ENCODE data around the gene KRTAP19-7. TPM values are rescaled to one million over a fixed set of nuclear protein-coding genes. Genes with fewer than 3 reads are reported as not detected.

KRTAP19-7 gene
- total and polyA plus RNA-seq, 2 of the 4 experiments (the other 2 are of a cell fraction): not detected

DNA sequence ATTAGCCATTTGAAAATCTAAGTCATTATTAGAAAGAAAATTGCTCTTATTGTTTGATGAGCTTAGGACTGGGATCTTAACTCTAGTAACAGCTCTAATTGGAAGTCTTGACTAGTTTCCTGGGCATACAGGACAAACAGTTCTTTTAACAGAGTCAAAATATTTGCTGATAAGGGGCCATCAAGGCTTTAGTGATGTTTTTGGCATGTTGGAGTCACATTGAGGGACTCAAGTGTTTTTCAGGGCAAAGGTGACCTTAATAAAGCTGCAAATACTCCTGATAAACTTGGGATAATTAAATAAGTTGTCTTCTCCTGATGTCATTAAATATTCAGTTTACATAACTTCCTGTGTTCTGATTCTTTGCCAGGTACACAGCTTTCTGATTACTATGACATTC is 6.5 kb upstream of the KRTAP19-7 start:
- no peak overlapping the region for H3K4me3 ChIP-seq (ENCODE audit: insufficient read depth, low read depth, low read length)
- peaks cover 4% of the 10 kb centered on the region; the same call in 1 of the 2 replicates for H3K9me3 ChIP-seq (ENCODE audit: control insufficient read depth, insufficient read depth, low read length)
- no peak overlapping the region for H4K5ac ChIP-seq (ENCODE audit: low read depth, low read length)
- H3K9me1 ChIP-seq (ENCODE audit: insufficient read depth, low read length): no peaks in the 10 kb centered on the region
- no peaks in the 10 kb centered on the region for H3K36me3 ChIP-seq (ENCODE audit: control insufficient read depth, insufficient read depth, low read length)
- no peak overlapping the region for H2AK5ac ChIP-seq (ENCODE audit: low read depth, low read length)
- no peak overlapping the region for H3K27ac ChIP-seq (ENCODE audit: insufficient read depth, low read length)
- H2BK20ac ChIP-seq (ENCODE audit: low read depth, low read length): no peak overlapping the region
- TF ChIP-seq NFE2L2 (IDR thresholded peaks at IDR 0.05; ENCODE audit: low read depth, low read length) (no peak), BHLHE40 (IDR thresholded peaks at IDR 0.05; ENCODE audit: low read depth, low read length) (no peak)
- TF ChIP-seq, protein P1, sequence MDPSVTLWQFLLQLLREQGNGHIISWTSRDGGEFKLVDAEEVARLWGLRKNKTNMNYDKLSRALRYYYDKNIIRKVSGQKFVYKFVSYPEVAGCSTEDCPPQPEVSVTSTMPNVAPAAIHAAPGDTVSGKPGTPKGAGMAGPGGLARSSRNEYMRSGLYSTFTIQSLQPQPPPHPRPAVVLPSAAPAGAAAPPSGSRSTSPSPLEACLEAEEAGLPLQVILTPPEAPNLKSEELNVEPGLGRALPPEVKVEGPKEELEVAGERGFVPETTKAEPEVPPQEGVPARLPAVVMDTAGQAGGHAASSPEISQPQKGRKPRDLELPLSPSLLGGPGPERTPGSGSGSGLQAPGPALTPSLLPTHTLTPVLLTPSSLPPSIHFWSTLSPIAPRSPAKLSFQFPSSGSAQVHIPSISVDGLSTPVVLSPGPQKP (IDR thresholded peaks at IDR 0.05; ENCODE audit: borderline replicate concordance, low read depth, low read length): no peak
- TF ChIP-seq, protein P2, sequence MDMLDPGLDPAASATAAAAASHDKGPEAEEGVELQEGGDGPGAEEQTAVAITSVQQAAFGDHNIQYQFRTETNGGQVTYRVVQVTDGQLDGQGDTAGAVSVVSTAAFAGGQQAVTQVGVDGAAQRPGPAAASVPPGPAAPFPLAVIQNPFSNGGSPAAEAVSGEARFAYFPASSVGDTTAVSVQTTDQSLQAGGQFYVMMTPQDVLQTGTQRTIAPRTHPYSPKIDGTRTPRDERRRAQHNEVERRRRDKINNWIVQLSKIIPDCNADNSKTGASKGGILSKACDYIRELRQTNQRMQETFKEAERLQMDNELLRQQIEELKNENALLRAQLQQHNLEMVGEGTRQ (IDR thresholded peaks at IDR 0.05; ENCODE audit: low read depth, low read length): no peak
- ChIA-PET CTCF (no interaction called here), POLR2A (ENCODE audit: unreplicated experiment) (no interaction called here)
- no peak overlapping the region for H2AFZ ChIP-seq (replicated peaks; ENCODE audit: low read length, poor library complexity)
- no peak overlapping the region for H4K8ac ChIP-seq (ENCODE audit: low read depth in 2 of 2, low read length in 2 of 2)
- no peaks in the 10 kb centered on the region for H3K27me3 ChIP-seq (ENCODE audit: control insufficient read depth, insufficient read depth, low read length)
- no peak overlapping the region for H3K14ac ChIP-seq (replicated peaks; ENCODE audit: low read depth, low read length)
- no peak overlapping the region for H3K9ac ChIP-seq (ENCODE audit: low read depth, low read length)
- in situ Hi-C loops (cut with MboI; ENCODE audit: low sequenced_read_pairs): no loop called here
- intact Hi-C loops (cut with micrococcal nuclease): no loop called here
- dilution Hi-C loops (cut with HindIII; ENCODE audit: low sequenced_read_pairs, unreplicated experiment): no loop called here
- no peaks in the 10 kb centered on the region for H3K79me1 ChIP-seq (ENCODE audit: low read depth in 1 of 2, low read length in 2 of 2)
- BruUV-seq (replicated peaks): no TSS peak
- no peak overlapping the region for H3K18ac ChIP-seq (ENCODE audit: low read depth, low read length)
- no peak overlapping the region for H3K56ac ChIP-seq (ENCODE audit: extremely low read depth, insufficient read depth, low read length)
- H3K4me2 ChIP-seq (ENCODE audit: low read depth, low read length): no peak overlapping the region
- no peaks in the 10 kb centered on the region for H3K4me1 ChIP-seq (ENCODE audit: control insufficient read depth, insufficient read depth, low read length)
- H4K20me1 ChIP-seq (ENCODE audit: insufficient read depth, low read length): no peaks in the 10 kb centered on the region
- no peak overlapping the region for H2BK120ac ChIP-seq (ENCODE audit: low read depth, low read length)
- no peak overlapping the region for H2BK15ac ChIP-seq (ENCODE audit: low read depth, low read length)
- no peak overlapping the region for H3K23ac ChIP-seq (ENCODE audit: low read depth, low read length)
- no peak for ATAC-seq (ENCODE audit: low read depth)
- DNase-seq: no peak
- H2AK9ac ChIP-seq (replicated peaks; ENCODE audit: low read depth, low read length, poor library complexity): no peak overlapping the region
- no peak overlapping the region for H2BK5ac ChIP-seq (ENCODE audit: low read depth, low read length, poor library complexity, severe bottlenecking)
- no peak overlapping the region for H3K4ac ChIP-seq (ENCODE audit: low read depth, low read length)
- H4K91ac ChIP-seq (ENCODE audit: insufficient read depth, low read depth, low read length): no peak overlapping the region
